GM21360 (cell line): ENCODE data around the gene C10orf95.

Experiments
- ATAC-seq: cut with Tn5 transposase; IDR thresholded peaks from one replicate; pipeline ENCODE4 v1.9.1; 2021; ENCODE audit warnings: mild to moderate bottlenecking, moderate library complexity; ENCODE audit not compliant: unreplicated experiment

C10orf95 gene

GRCh38 chr10:102419269-102420180 lies 31.8 kb downstream of the C10orf95 start:
- no peak for ATAC-seq

DNA sequence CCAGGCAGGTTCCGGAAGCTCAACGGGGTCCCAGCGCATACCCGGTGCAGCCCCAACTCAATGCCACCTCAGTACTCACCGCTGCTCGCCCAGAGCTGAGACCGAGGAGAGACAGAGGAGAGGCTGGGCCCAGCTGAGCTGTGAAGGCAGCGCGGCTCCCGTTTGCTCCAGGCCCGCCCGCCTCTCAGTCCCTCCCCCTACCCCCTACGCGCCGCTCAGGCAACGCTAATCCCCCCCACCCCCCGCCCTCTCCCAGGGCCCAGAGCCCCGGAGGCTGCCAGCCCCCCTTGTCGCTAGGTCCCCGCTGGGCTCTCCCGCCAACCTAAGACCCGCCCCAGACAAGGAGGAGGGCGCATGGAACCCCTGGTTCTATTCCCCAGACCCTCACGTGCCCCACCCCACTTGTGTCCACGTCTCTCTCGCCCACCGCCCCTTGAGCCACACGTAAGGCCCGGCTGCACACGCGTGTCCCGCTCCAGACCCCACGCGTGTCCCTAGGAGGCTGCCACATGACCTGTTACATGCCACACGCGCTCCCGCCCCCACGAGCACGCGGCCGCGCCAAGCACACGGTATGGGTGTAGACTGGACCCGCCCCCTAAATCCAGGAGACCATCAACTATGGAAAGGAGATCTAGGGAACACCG lies 32.6 kb downstream of the C10orf95 start, which contains the start of gene PSD:
Gene PSD, minus strand, starts transcription at position 164 of the 647 bp plus-strand sequence. CDS start 1,747 bp downstream, outside the sequence.
- ATAC-seq, result no peak

DNA sequence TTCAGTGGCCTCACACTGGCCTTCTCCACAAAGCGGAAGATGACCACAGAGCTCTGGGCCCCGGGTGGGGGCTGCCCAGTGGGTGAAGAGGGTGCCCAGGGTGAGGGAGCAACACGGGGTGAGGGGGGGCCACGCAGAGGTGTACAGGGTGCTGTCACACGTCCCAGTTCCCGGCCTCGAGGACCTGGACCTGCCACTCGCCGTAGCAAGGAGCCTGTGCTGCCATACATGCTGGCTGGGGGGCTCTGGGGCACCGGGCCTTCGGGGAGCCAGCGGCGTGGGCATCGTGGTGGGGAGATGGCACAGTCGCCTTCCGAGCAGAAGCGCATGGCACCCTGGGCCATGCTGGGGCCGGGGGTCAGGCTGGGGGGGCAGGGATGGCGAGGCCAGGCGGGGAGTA lies 34.6 kb downstream of the C10orf95 start:
- ATAC-seq, result no peak

DNA sequence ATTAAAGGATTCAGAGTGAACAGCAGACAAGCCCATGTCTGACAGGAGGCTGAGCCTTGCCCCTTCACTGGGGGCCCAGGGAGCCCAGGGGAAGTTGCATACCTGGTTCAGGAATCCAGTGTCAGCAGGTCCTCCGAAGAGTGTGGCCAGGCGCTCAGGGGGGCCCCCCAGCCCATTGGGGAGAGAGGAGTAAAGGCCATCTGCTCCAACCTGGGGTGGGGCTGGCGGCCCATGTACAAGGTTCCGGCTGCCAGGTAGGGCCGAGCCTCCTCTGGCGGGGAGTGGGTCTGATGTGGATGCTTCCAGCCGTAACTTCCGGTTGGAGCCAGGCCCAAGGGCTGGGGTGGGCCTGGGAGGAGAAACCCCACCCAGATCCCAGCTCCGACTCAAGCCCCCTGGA lies 35.1 kb downstream of the C10orf95 start:
- ATAC-seq, result no peak

GRCh38 chr10:102414749-102415148 lies 36.6 kb downstream of the C10orf95 start:
- no peak for ATAC-seq

DNA sequence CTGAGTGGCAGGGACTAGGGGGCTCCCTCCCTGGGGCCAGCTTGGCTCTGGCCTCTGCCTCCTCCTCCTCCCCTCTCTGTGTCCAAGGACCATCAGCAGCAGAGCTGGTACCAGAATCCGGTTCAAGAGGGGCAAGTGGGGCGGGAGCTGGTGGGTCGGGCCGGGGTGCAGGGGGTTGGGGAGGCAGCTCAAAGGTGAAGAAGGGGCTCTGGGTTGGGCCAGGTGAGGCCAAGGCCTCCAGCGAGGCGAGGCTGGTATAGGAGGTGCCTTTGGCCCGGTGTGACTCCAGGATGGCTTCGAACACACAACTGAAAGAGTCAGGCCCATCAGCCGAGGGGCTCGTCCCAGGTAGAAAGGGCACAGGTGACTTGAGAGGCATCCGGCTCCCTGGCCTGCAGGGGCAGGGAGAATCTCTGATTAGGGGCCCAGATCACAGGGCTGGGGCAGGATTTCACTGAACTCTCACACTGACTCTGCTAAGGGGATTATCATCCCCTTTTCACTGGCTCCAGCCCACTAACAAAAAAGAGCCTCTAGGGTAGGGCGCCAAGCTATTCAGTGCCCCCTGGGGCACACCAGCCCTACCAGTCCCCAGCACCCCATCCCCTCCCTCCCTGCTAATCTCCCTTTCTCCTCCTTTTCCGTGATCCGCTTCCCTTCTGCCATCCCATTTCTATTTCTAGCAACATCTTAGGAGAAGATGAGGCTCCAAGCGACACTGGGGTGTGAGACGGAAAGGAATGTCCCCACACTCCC lies 37.4 kb downstream of the C10orf95 start:
- ATAC-seq, result no peak

- no peak for ATAC-seq
Observed at GRCh38 chr10:102413053-102413705, 38.2 kb downstream of the C10orf95 start.

DNA sequence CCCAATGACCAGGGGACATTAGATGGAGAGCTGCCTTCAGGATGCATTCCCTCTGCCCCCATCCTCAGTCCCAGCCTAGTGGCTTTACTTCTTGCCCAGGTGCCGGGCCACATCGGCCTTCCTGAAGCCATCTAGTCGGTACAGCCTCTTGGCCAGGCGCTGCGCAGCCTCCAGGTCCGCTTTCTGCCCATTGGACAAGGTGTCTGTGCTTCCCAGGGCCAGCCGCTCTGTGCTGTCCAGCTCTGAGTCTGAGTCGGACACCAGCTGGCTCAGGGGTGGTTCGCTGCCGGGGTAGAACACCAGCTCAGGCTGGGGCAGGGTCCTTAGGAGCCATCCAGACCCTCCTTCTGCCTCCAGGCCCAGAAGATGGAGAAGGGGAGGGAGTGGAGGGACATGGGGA lies 39.0 kb downstream of the C10orf95 start:
- no peak for ATAC-seq

DNA sequence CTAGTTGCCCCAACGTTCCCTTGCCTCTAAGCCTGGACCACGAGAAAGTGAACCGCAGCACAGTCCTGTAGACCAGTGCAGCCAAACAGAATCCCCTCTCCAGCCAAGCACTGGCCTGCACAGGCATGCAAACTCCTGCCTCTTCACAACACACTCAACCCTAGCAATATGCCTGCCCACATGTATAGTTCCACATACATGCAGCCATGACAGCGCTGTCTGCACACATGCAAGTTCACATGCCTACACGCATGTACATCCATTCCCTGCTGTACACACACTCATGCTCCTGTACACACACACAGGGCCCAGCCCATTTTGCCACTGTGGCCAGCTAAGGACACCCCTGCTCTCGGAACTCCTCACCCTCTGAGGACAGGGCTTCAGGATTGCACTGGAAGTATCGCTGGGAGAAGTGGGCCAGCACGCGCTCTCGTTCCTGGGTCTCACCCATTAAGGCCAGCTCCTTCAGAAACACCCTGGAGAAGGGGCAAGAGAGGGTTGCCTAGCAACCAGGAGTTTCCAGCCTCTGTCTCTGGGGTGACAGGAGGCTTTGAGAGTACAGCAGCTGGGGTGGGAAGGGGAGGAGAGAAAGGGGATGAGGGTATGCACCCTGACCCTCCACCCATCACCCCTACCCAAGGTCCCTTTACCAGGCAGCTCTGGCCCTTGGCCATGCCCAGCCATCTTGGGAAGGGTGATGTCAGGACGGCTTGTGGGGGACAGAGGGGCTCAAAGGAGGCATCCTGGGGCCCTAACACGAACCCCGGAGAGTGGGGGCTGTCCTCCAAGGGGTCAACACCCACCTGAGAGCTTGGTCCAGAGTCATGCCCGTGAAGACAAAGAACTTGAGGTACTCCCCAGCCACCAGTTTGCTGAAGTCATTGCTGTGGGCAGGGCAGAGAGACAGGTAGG lies 39.7 kb downstream of the C10orf95 start:
- ATAC-seq, result no peak

DNA sequence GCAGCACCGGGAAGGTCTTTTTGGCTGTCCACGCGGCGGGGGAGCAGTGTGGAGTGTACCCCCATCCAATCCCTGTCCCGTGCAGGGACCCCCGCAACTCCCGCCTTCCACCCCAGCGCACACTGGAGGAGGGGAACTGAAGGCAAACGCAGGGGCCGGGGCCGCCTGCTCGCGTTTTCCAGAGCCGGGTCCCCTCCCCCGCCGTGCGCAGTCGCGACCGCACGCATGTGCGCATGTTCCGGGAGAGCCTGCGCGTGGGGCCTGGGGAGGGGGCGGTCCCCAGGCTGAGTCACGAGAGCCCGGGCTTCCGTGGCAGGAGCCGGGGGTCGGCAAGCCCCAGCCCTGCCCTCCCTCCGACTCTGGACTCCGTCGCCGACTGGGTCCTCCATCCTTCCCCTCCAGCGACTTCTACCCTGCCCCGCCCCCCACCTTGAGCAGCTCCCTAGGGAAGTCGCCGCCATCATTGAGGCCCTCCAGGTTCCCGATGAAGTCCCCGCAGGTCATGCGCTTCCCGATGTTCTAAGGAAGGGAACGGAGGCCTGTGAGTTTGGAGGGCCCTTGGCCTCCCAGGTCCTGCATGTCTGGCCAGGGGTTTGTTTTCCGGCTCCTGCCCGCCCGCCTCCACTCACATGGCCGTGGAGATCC lies 40.8 kb downstream of the C10orf95 start:
- ATAC-seq, result no peak

- ATAC-seq, result no peak
Observed at GRCh38 chr10:102409604-102410428, 41.5 kb downstream of the C10orf95 start.

GRCh38 chr10:102408728-102409603 lies 42.4 kb downstream of the C10orf95 start:
- ATAC-seq, result no peak

DNA sequence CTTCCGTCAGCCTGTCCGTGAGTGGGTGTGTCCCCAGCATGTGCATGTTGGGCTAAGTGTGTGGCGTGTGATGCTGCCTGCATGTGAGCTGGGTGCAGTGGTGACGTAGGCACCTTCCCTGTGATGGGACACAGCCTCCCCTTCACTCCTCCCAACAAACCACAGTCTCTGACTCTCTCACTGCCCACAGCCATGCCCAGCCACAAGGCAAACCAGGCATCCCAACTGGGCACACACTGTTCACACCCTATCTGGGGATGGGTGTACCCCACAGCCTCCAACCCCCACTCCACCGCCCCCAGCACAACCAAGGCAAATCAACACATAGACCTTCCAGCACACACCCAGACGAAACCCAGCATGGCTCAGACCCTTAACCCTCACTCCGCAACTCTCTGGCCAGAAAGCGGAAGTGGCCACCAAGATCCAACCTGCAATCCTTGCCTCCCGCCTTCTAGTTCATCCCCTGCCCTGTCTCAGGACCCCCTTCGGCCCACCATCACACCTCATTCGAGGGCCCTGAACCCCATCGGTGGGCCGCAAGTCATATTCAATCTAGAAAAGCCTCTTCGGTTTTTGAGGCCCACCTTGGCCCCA lies 43.1 kb downstream of the C10orf95 start:
- ATAC-seq, result no peak

- no peak for ATAC-seq
Observed at GRCh38 chr10:102407425-102408130, 43.8 kb downstream of the C10orf95 start.

DNA sequence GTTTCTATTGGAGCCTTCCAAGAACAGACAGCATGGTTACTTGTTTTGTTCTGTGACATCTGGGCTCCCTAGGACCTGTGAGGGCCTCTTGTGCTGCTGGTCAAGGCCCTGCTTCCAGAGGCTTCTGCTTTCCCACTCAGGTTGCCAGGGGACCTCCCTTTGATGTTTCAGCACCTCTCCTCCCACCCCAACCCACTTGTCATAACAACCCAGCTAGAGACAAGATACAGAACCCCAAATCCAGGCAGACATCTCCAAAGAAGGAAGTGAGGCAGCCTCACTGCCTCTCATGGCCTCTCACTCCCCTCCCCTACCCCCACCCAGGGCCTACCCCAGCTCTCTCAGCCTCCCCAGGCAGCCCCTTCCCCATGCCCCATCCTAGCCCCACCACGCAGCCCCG lies 44.5 kb downstream of the C10orf95 start:
- ATAC-seq, result no peak

- ATAC-seq, result no peak
Observed at GRCh38 chr10:102405632-102406031, 45.7 kb downstream of the C10orf95 start.
